HepG2 (cell line): ENCODE measurements around the gene CAND1.

Experiments
- HNRNPLL ChIP-seq: fragments of 200-400 bp; formaldehyde crosslinking; IDR thresholded peaks from 2 replicates; pipeline ENCODE4 v1.6.1; 2017; ENCODE audit warnings: mild to moderate bottlenecking, low read depth, low read length; ENCODE audit not compliant: poor library complexity, severe bottlenecking
- POLR2A ChIP-seq, 2 experiments: IDR thresholded peaks; 2 replicates each; pipeline ENCODE4 v1.6.1; 2011; ENCODE audit warnings: low read depth in 2 of 2, low read length in 2 of 2, mild to moderate bottlenecking in 1 of 2, moderate library complexity in 1 of 2; ENCODE audit not compliant: insufficient read depth in 1 of 2
- PTBP1 ChIP-seq: fragments of 200-400 bp; formaldehyde crosslinking; IDR thresholded peaks from 2 replicates; pipeline ENCODE4 v1.6.1; 2018; ENCODE audit warnings: low read length, low read depth; ENCODE audit not compliant: poor library complexity, severe bottlenecking
- ZNF761 ChIP-seq: sonication (generic); formaldehyde crosslinking; conservative IDR thresholded peaks from 2 replicates; pipeline ENCODE4 v1.4.0; 2020; ENCODE audit warnings: mild to moderate bottlenecking, missing genetic modification reagents
- TF ChIP-seq, protein P1 (sequence below): sonication (generic); formaldehyde crosslinking; IDR thresholded peaks from 2 replicates; pipeline ENCODE4 v1.4.0; 2020; ENCODE audit warnings: missing genetic modification reagents

DNA sequence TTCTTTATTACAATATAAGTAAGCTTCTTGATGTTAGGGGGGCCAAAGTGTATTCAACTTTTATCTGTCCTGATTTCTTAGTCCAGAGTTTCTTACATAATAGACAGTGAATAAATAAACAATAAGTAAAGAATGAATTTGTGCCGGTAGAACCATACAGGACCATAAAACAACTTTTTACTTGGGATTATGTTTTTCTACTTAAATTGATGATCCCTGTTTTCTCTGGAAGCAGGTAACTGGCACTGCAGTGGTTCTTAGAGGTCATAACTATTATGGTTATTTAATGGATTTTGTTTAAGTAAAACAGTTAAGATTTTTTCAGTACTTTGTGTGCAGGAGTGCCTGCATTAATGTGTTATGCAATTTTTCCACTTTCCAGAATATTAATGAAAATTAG, 10.5 kb downstream of the CAND1 start:
- TF ChIP-seq ZNF761, result no peak
- TF ChIP-seq POLR2A (IDR thresholded peaks at IDR 0.05; ENCODE audit: insufficient read depth in 1 of 2, low read depth in 2 of 2, low read length in 2 of 2), result no peak
- TF ChIP-seq PTBP1, result no peak
- TF ChIP-seq HNRNPLL, result no peak
- TF ChIP-seq, protein P1, sequence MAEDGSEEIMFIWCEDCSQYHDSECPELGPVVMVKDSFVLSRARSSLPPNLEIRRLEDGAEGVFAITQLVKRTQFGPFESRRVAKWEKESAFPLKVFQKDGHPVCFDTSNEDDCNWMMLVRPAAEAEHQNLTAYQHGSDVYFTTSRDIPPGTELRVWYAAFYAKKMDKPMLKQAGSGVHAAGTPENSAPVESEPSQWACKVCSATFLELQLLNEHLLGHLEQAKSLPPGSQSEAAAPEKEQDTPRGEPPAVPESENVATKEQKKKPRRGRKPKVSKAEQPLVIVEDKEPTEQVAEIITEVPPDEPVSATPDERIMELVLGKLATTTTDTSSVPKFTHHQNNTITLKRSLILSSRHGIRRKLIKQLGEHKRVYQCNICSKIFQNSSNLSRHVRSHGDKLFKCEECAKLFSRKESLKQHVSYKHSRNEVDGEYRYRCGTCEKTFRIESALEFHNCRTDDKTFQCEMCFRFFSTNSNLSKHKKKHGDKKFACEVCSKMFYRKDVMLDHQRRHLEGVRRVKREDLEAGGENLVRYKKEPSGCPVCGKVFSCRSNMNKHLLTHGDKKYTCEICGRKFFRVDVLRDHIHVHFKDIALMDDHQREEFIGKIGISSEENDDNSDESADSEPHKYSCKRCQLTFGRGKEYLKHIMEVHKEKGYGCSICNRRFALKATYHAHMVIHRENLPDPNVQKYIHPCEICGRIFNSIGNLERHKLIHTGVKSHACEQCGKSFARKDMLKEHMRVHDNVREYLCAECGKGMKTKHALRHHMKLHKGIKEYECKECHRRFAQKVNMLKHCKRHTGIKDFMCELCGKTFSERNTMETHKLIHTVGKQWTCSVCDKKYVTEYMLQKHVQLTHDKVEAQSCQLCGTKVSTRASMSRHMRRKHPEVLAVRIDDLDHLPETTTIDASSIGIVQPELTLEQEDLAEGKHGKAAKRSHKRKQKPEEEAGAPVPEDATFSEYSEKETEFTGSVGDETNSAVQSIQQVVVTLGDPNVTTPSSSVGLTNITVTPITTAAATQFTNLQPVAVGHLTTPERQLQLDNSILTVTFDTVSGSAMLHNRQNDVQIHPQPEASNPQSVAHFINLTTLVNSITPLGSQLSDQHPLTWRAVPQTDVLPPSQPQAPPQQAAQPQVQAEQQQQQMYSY, result no peak
